ENCODE measurements around the gene HADH.
"Not testable (repeated sequence)": the region's sequence is repeated elsewhere in the genome, so short reads cannot be mapped to it uniquely, and the experiment has no call there.

Gene HADH

GRCh38 chr4:107951551-107951950 is 38.1 kb upstream of the HADH start:
- H3K4me3 ChIP-seq (ENCODE audit: low read depth, low read length, poor library complexity, severe bottlenecking), result no peak overlapping the region
- TF ChIP-seq CTCF (IDR thresholded peaks at IDR 0.05; ENCODE audit: low read length) (no peak), EZH2 (IDR thresholded peaks at IDR 0.05; ENCODE audit: borderline replicate concordance, low read length) (no peak)
- H3F3A ChIP-seq (ENCODE audit: insufficient read depth, low read length), result no peaks in the 10 kb centered on the region
- no peak overlapping the region for H2AFZ ChIP-seq (ENCODE audit: low read length)
- H3K4me2 ChIP-seq (ENCODE audit: low read length), result no peak overlapping the region
- no peaks in the 10 kb centered on the region for H3K4me1 ChIP-seq (ENCODE audit: insufficient read depth, low read length, severe bottlenecking)
- H4K20me1 ChIP-seq (ENCODE audit: insufficient read depth, low read length), result no peaks in the 10 kb centered on the region
- H3K9me2 ChIP-seq (ENCODE audit: low read depth, low read length), result no peaks in the 10 kb centered on the region
- H3K27ac ChIP-seq (ENCODE audit: low read depth, low read length, poor library complexity, severe bottlenecking), result no peak overlapping the region
- H3K27me3 ChIP-seq (ENCODE audit: insufficient read depth, low read length), result no peaks in the 10 kb centered on the region
- H3K9me3 ChIP-seq (ENCODE audit: low read length), result no peaks in the 10 kb centered on the region
- no peaks in the 10 kb centered on the region for H3K79me2 ChIP-seq (ENCODE audit: insufficient read depth, low read length)
- no peak overlapping the region for H3K9ac ChIP-seq (ENCODE audit: low read length)
- H3K36me3 ChIP-seq (ENCODE audit: insufficient read depth, low read length), result peaks cover 43% of the 10 kb centered on the region

GRCh38 chr4:107956011-107956410 is 33.7 kb upstream of the HADH start:
- no peaks in the 10 kb centered on the region for H3F3A ChIP-seq (ENCODE audit: insufficient read depth, low read length)
- H3K9ac ChIP-seq (ENCODE audit: low read length), result no peak overlapping the region
- no peak overlapping the region for H2AFZ ChIP-seq (ENCODE audit: low read length)
- H3K4me2 ChIP-seq (ENCODE audit: low read length), result no peak overlapping the region
- H3K79me2 ChIP-seq (ENCODE audit: insufficient read depth, low read length), result no peaks in the 10 kb centered on the region
- H3K27ac ChIP-seq (ENCODE audit: low read depth, low read length, poor library complexity, severe bottlenecking), result no peak overlapping the region
- H4K20me1 ChIP-seq (ENCODE audit: insufficient read depth, low read length), result no peaks in the 10 kb centered on the region
- TF ChIP-seq EZH2 (IDR thresholded peaks at IDR 0.05; ENCODE audit: borderline replicate concordance, low read length) (no peak), CTCF (IDR thresholded peaks at IDR 0.05; ENCODE audit: low read length) (no peak)
- H3K9me3 ChIP-seq (ENCODE audit: low read length), result no peaks in the 10 kb centered on the region
- H3K27me3 ChIP-seq (ENCODE audit: insufficient read depth, low read length), result no peaks in the 10 kb centered on the region
- no peaks in the 10 kb centered on the region for H3K4me1 ChIP-seq (ENCODE audit: insufficient read depth, low read length, severe bottlenecking)
- no peak overlapping the region for H3K4me3 ChIP-seq (ENCODE audit: low read depth, low read length, poor library complexity, severe bottlenecking)
- H3K36me3 ChIP-seq (ENCODE audit: insufficient read depth, low read length), result peaks cover 15% of the 10 kb centered on the region
- no peaks in the 10 kb centered on the region for H3K9me2 ChIP-seq (ENCODE audit: low read depth, low read length)

- no peak overlapping the region for H3K9ac ChIP-seq (ENCODE audit: low read length)
- no peaks in the 10 kb centered on the region for H3K36me3 ChIP-seq (ENCODE audit: insufficient read depth, low read length)
- no peaks in the 10 kb centered on the region for H3F3A ChIP-seq (ENCODE audit: insufficient read depth, low read length)
- H3K27ac ChIP-seq (ENCODE audit: low read depth, low read length, poor library complexity, severe bottlenecking), result no peak overlapping the region
- no peaks in the 10 kb centered on the region for H3K27me3 ChIP-seq (ENCODE audit: insufficient read depth, low read length)
- no peak overlapping the region for H3K4me2 ChIP-seq (ENCODE audit: low read length)
- TF ChIP-seq CTCF (IDR thresholded peaks at IDR 0.05; ENCODE audit: low read length), result no peak
- no peak for TF ChIP-seq EZH2 (IDR thresholded peaks at IDR 0.05; ENCODE audit: borderline replicate concordance, low read length)
- H3K9me2 ChIP-seq (ENCODE audit: low read depth, low read length), result no peaks in the 10 kb centered on the region
- H3K9me3 ChIP-seq (ENCODE audit: low read length), result no peaks in the 10 kb centered on the region
- no peaks in the 10 kb centered on the region for H3K79me2 ChIP-seq (ENCODE audit: insufficient read depth, low read length)
- no peak overlapping the region for H2AFZ ChIP-seq (ENCODE audit: low read length)
- no peaks in the 10 kb centered on the region for H3K4me1 ChIP-seq (ENCODE audit: insufficient read depth, low read length, severe bottlenecking)
- H3K4me3 ChIP-seq (ENCODE audit: low read depth, low read length, poor library complexity, severe bottlenecking), result no peak overlapping the region
- H4K20me1 ChIP-seq (ENCODE audit: insufficient read depth, low read length), result no peaks in the 10 kb centered on the region
Observed at GRCh38 chr4:107966903-107967302, 22.8 kb upstream of the HADH start.

- not testable (repeated sequence) for H3F3A ChIP-seq (ENCODE audit: insufficient read depth, low read length); H3K9me2 ChIP-seq (ENCODE audit: low read depth, low read length); H2AFZ ChIP-seq (ENCODE audit: low read length); H3K9me3 ChIP-seq (ENCODE audit: low read length); H4K20me1 ChIP-seq (ENCODE audit: insufficient read depth, low read length); H3K4me1 ChIP-seq (ENCODE audit: insufficient read depth, low read length, severe bottlenecking); H3K27me3 ChIP-seq (ENCODE audit: insufficient read depth, low read length); H3K4me3 ChIP-seq (ENCODE audit: low read depth, low read length, poor library complexity, severe bottlenecking); H3K4me2 ChIP-seq (ENCODE audit: low read length); H3K9ac ChIP-seq (ENCODE audit: low read length); H3K79me2 ChIP-seq (ENCODE audit: insufficient read depth, low read length); H3K27ac ChIP-seq (ENCODE audit: low read depth, low read length, poor library complexity, severe bottlenecking); H3K36me3 ChIP-seq (ENCODE audit: insufficient read depth, low read length)
Observed at GRCh38 chr4:107967519-107967918, 22.2 kb upstream of the HADH start.

- H3K36me3 ChIP-seq (ENCODE audit: insufficient read depth, low read length); H3K27me3 ChIP-seq (ENCODE audit: insufficient read depth, low read length); H3K79me2 ChIP-seq (ENCODE audit: insufficient read depth, low read length); H3K9me2 ChIP-seq (ENCODE audit: low read depth, low read length); H3K27ac ChIP-seq (ENCODE audit: low read depth, low read length, poor library complexity, severe bottlenecking); H3K9ac ChIP-seq (ENCODE audit: low read length); H3K4me1 ChIP-seq (ENCODE audit: insufficient read depth, low read length, severe bottlenecking); H4K20me1 ChIP-seq (ENCODE audit: insufficient read depth, low read length); H3K9me3 ChIP-seq (ENCODE audit: low read length); H3K4me2 ChIP-seq (ENCODE audit: low read length); H3K4me3 ChIP-seq (ENCODE audit: low read depth, low read length, poor library complexity, severe bottlenecking); H2AFZ ChIP-seq (ENCODE audit: low read length); H3F3A ChIP-seq (ENCODE audit: insufficient read depth, low read length): not testable (repeated sequence)
Observed at GRCh38 chr4:107967921-107968320, 21.8 kb upstream of the HADH start.
